GM19463 (cell line): ENCODE results near the gene C5orf58.

ENCODE experiments used
- ATAC-seq: cut with Tn5 transposase; IDR thresholded peaks from one replicate; pipeline ENCODE4 v1.9.1; 2021; ENCODE audit warnings: mild to moderate bottlenecking, moderate library complexity; ENCODE audit not compliant: unreplicated experiment

C5orf58 gene

DNA sequence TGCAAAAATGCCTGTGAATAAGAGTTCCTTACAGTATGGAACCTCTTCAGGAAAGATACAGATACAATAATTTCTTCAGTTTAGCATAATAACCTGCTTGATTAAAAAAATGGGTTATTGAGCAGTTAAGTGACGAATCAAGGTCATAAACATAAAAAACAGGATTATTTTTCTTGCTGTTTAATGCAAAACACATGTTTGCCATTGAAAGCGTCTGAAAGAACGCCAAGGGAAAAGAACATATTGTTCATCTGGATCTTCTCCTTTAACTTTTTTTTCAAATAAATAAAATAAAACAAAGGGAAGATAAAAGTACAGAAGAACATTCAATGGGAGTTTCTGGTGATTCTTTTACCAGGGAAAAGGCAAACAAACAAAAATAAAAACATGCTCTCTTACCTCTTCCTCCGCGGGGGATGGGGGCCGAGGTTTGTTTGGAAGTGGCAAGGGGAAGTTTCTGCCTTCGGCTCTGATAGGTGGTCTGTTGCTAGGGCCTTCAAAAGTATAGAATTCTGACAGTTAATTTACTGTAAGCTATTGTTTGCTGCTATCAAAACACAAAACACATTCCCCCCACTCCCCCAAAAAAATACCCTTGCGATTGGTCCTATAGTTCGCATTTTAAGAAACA is 20.1 kb downstream of the C5orf58 start:
- ATAC-seq = no peak

DNA sequence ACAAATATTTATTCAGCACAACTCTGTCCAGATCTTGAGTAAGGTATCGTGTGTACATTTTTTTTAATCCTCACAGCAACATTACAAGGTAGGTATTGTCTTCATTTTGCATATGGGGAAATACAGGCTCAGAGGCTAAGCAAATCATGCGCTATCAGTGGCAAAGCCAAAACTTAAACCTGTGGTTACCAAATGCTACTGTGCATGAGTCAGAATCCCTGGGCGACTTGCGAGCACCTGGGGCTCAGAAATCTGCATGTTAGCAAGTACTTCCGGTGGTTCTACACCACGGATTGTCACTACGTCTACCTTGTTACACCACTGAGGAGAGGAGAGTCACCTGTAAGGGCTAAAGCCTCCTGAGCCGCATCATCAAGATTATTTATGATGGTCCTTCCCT is 21.3 kb downstream of the C5orf58 start:
- ATAC-seq = peak; percentile 98

DNA sequence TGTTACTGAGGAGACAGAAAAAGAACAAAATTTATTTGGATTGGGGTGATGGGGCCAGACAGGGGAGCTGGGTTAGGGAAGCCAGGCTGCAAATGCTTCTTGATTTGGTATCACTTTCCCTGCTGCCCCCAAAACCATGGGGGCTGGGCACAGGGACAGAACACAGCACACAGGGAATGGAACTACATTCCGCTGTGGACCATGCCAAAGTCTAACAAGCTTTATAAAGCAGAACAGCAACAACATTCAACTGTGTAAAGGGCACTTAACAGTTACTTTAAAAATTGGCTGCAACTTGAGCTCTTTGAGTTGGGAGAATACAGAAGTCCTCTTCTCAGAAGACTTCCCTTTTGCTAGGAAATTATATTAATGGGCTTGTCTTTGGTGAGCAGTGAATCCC is 23.8 kb downstream of the C5orf58 start:
- no peak for ATAC-seq

DNA sequence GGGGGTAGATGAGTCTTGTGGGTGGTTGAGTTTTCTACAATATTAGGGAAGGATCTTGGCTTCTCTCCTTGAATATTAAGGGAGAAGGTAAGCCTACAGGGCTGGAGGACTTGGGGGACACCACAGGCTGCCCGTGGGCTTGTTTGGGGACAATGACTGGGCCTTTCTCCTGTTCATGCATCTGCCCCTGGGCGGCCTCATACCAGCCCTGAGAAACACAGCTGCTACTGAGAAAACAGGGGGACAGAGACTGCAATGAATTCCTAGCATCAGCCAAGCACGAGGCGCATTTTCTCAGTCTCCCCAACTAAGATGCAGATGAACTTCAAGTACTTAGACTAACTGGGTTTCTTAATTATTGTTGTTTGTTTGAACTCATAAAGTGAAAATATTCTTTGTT is 24.6 kb downstream of the C5orf58 start:
- ATAC-seq = no peak

DNA sequence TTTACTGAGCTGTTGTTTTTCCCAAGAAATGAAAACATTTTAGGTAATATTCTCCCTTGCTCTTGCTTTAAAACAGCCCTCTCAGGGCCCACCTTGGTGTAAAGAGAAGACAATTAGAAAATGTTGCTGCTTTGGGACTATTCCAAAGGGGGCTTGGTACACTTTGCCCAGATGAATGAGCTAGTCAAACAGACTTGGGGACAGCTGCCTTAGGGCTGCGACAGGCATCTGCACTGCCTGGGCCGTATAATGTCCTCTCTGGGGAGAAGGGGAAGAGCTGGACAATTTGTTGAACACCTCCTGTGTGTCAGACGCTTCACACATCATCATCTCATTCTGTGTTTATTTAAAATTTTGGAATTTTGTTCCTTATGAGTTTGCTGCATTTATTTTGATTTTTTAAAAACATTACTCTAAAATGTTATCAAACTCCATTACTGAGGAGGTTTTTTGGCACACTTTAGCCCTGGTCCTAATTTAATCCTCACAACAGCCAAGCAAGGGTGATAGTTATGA is 28.8 kb downstream of the C5orf58 start:
- no peak for ATAC-seq

DNA sequence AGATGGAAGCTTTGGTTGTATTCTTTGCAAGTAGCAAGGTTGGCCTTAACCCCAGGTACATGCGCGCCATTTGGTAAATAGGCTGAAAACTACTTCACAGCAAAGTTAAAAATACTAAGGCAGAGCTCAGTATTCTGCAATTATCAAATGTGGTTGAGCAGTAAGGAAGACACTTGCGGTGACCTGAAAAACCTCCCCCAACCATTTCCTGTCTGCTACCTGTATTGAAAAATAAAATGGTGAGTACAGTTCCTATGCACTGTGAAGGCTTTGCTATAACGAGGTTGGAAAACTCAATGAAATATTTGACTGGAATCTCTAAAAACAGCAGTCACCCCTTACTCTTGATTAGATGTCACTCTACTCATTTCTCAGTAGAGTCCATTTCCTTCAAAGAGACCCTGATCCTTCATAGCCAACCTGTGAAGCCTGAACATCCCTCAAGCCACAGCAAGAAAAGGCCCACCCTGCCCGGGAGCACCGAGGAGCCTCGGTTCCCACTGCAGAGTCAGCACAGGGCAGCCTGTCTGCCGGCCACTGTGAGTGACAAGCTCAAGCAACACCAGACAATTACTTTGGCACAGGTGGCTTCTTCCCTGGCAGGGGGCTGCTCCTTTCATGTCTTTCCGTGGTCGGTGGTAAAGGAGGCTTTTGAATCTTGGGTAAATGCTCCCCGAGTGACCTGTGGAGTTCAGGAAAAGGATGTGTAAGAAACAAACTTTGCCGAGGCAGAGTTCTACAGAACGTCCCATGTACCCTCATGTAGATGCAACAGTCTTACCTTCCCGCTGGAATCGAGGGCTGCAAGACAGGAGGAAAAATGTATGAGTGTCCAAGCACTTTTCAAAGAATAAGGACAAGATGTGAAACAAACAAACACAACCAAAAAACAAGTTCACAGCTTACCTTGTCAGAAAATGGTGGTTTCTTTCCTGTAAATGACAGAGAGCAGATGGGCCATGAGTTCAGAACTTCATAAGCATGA is 29.6 kb downstream of the C5orf58 start:
- ATAC-seq = no peak

DNA sequence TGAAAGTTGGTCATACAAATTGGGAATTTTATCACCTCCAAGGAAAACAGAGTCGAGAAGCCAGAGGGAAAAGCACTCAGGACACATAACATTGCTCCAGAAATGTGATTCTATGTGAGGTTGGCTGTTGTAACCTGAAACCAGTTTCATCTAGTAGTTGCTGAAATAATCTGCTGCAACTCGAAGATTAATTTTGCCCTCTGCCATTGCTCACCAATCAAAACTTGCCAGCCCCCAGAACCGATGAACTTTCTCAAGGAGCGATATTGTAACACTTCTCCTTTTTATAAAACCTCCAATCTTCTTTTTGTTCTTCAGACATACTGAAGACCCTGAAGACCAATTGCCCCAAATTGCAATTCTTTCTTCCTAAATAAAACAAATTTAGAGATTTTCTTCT is 31.1 kb downstream of the C5orf58 start:
- ATAC-seq = no peak

DNA sequence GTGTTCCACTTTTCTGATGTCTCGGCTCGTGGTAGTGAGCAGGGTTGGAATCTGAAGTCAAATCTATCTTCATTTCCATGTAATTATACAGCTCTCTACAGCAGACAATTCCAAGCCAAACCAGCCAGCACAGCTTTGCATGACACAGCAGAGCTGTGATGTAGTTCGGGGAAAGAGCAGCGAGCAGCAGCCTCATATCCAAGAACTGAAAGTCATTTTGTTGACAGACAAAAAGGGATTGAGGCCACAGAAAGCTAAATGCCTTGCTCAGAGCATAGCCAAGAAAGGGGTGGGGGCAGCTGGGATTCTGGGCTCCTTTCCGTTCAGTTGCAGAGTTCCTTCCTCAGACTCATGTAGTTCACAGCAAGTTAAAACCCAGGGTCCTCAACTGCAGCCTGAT is 32.7 kb downstream of the C5orf58 start:
- no peak for ATAC-seq

DNA sequence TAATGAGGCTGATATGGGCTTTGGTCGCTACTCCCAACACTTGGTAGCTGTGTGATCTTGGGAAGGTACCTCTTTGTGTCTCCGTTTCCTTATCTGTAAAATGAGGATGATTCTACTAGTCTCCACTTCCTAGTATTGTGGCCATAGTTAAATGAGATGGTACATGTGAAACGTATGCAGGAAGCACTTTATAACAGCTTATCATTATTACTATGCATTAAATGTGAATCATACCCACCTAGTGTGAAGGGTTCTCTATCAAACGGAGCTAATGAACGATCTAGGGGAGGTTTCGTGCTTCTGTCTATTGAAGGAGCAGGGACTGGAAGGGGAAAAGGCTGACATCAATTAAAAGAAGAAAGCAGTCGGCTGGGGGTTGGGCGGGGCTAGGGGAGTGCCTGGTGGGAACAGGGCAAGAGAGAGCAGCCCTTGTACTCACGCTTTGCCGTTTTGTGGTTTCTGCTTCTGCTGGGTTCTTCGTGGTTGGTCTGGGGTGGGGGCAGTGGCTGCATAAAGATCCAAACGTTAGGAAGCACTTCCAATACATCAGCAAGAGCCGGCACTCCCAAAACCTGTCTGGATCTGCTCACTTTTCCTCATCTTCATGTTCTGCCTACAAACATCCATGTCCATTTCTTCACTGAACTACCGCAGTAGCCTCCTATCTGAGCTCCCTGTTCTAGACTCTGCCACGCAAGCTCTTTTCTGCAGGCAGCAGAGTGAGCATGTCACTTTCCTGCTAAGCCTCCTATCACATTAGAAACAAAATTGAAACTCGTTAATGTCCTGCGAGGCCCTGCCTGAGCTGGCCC is 34.0 kb downstream of the C5orf58 start:
- no peak for ATAC-seq

DNA sequence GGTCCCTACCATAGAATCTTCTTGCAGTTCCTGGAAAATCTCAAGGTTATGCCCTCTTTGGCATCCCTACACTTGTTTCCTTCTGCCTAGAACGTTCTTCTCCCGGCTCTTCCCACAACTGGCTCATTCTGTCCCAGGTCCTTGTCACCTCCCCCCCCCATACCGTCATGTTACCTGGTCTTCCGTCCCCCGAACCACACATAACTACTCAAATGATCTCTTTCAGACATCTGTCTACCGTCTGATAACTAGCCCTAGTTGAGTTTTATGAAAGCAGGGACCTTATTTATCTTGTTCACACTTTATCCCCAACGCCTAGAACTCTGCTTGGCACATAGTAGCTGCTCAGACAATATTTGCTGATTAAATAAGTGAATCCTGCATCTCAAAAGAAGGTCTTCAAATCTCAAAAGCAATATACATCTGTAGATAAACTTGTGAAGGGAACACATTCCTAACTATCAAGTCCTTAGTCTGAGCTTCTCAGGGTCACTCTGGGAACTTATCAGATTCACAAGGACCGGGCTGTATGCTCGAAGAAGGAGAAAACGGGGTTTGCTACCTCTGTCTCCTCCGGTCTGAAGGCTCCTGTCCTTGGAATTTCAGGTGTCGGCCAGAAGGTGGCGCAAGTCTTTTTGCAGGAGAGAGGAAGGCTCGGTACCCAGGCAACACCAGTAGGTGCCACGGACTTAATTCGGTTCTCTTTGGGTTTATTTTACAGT is 34.8 kb downstream of the C5orf58 start:
- peak; percentile 89 for ATAC-seq

DNA sequence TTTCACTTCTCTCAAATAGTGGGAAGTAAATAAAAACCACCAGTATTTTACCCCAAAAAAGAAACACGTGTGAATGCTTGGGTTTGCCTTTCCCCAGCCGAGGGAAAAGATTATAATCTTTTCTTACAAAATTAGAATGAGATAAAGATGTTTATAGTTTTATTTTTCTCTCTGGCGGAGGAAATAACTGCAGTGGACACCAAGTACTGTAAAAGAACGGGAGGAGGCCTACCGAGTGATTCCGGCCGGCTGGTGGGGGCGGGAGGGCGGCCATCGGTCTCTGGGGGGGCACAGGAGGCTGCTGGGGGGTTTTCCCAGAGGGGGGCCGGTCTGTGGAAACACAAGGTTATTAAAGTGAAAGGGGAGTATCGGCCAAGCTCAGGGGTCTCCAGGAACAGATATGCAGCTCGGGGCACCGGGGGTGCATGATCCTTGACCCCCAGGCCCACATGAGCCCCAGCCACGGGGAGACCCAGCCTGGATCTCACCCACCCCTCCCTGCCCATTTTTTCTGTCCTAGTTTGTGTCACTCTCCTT is 35.4 kb downstream of the C5orf58 start:
- ATAC-seq = no peak

DNA sequence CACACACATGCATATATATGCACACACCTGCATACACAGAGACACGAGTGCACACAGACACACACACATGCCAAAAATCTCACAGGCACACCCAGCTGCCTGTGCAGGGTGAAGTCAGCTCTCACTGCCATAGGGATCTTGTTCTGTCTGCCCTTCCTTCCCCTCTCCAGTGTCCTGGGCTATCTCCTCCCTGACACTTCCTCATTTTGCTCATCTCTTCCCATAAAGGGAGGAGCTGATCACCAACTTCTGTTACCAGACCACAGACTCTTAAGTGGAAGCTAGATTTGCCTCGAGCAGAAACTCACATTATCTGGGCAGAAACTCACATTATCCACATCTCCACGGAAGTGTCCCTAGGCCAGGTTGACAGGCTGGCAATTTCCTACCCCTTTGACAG is 36.1 kb downstream of the C5orf58 start:
- ATAC-seq = no peak

DNA sequence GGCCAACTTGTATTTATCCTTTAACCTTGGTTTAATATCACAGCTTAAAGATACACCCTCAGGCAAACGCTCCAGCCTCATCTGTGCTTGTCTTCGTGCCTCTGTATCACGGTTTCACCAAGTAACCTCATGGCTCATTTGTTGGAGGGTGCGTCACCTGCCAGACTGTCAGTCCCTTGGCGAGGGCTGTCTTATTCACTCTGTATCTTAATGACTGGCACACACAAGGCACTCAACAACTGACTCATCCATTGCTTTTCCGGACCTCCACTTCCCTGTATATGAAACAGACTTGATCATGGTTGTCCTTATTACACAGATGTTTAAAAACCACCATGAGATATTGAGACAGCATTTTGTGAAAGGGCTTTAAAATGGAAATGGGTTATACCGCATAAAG is 36.8 kb downstream of the C5orf58 start:
- no peak for ATAC-seq

DNA sequence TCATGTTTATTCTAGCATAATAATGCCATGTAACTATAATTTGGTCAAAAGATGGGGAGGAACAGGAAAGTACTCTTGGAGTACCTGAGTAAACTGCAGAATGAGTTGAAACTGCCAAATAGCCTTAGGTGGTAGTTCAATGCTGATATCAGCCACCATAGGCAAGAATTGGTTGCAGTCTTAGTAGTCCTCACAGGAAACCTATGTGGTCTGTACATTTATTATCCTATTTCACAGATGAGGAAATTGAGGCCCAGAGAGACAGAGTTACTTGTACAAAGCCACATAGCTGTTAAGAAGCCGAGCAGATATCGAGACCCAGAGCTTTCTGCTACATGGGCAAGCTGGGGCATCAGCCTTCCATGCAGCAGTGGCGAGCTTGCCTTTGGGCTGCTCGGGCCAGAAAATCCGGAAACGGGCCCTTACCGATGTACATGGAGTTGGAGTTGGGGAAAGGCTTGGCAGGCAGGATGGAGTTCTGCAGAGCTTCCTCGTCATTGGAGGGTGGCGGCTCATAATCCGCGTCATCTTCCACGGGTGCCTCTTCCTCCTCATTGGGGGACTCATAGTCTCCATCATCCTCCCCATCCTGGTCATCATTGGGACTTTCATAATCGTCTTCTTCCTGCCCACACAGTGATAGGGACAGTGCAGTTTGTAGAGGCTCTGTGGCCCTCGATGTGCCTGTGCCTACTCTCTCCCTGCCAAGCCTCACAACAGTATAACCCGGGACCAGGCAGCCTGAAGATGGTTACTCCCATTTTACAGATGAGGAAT is 37.7 kb downstream of the C5orf58 start:
- no peak for ATAC-seq

DNA sequence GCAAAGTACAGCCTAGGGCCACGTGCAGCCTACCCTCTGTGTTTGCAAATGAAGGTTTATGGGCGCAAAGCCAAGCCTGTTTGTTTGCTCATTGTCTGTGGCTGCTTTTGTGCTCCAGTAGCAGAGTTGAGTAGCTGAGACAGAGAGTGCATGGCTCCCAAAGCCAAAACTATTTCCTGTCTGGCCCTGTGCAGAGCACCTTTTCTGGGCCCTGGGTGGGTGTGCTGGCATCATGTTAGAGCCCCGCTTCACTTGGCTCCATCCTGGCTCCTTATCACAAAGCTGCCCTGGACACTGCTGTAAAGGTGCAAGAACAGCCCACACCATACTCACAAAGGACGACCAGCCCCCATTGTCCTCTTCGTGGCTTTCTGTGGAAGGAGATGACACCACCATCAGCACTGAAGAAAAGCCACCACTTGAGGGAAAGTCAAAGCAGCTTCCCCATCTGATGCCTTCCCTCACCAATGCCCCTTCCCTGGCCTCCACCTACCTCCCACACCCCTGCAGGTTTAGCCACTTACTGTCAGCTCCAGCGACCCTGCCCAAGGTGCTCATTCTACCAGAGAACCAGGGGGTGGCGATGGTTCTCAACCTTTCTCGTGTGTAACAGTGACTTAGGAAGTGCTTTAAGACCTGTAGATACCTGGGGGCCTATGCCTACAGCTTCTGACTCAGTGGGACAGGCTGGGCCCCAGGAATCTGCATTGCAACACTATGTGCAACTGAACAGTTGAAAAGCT is 41.4 kb downstream of the C5orf58 start:
- no peak for ATAC-seq

DNA sequence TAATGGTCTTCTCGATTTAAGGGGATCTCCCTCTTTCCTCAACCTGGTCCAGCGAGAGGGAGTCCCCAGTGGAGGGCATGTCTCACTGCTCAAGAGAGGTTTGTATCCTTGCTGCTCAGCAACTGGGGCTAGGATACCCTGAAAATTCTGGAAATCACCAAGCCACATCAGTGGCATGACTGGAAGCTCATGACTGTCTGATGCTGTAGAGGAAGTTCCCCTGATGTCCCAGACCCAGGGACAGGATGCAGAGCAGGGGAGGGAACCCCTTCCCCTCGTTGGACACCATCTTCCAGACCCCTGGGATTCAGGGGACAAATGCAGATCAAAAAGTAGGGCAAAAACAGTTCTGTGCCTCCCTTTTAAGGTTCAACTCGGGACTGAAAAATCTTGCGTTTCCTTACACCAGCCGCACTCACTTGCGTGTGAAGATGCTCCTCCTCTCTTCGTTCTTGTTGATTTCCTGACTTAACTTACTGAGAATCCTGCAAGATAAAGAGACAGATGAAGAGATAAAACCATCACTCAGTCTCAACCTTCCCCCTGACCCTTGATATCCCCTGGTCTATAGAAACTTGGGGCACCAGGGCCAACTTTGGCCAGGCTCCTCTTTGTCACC is 42.7 kb downstream of the C5orf58 start:
- no peak for ATAC-seq

DNA sequence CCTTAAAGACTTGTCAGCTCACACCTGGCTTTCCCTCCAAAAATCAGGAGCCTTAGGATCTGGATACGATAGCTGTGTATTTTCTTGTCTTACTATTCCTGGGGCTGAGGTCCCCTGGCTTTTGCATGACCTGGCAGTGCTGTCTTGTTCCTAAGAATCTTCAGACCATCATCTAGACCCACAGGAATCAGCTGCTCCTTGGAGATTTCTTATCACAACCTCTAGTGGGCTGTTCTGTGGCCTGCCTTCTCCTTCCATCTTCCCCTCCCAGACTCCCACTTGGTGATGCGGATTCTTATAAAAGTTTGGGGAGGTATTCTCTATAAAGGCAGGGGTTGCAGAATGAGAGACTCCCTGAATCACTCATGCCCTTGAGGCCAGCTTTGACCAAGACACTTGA is 43.4 kb downstream of the C5orf58 start:
- ATAC-seq = no peak

DNA sequence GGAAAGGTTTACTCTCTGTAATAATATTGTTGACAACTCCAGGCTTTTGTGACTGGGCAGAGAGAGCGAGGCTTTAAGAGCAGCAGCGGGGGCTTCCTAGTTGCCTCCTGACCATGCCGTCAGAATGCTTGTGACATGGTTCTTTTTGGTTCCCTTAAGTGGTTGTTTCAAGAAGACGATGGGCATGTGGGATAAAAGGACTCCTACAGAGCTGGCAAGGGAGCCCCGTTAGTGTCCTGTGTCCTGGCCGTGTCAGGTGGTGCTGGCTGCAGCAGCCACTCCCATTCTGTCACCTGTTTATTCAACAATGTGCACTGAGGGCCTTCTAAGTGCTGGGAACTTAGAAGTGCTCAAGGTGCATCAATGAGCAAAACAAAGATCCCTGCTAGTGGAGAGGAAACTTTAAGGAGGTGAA is 45.1 kb downstream of the C5orf58 start:
- no peak for ATAC-seq
